Measurements from ENCODE around the gene GARIN5B. TPM values are rescaled to one million over a fixed set of nuclear protein-coding genes. Genes with fewer than 3 reads are reported as not detected.

Gene GARIN5B
- 0.13 TPM in 1 of 2 replicates, not detected in the other for total RNA-seq

DNA sequence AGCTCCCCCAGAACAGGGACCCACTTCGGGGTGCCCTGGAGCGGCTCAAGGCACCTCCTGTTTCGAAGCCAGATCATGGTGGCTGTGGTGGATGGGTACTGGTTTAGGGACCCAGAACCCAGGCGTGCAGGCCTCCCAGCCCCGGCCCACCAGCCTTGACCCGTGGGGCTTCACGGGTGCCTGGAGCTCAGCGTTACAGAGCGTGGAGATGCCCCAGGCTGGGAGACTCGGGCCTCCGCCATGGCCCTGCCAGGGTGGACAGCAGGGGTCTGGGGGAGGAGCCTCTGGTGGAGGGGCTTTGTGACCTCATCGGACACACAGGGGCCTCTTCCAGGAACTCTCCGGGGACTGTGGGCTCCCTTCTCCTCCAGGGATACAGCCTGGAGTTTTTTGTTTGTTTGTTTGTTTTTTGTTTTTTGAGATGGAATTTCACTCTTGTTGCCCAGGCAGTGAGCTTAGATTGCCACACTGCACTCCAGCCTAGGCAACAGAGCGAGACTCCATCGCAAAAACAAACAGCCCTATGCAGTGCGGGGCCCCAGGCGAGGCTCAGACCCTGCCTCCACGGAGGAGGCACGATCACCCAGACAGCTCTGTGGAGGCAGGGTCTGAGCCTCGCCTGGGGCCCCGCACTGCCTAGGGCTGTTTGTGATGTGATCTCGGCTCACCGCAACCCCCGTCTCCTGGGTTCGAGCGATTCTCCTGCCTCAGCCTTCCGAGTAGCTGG lies at the start of gene GARIN5B:
TSS of gene GARIN5B (minus strand) at position 271 of the 727 bp plus-strand sequence. CDS start at position 77, 194 bp downstream.

DNA sequence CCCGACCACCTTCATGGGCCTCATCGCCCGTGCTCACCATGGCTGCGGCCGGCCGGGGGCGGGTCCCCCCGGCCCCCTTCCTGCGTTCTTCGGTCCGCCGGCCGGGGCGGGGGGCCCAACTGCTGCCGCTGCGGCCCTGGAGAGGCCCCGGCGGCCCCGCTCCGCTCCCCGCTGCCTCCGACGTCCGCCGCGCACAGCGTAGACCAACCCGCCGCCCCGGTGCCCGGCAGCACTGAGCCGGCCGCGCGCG lies 44.4 kb upstream of the GARIN5B start, which contains the start of gene UBE2S:
TSS of gene UBE2S (minus strand) at position 239 of the 250 bp plus-strand sequence. CDS start at position 40, 199 bp downstream.

DNA sequence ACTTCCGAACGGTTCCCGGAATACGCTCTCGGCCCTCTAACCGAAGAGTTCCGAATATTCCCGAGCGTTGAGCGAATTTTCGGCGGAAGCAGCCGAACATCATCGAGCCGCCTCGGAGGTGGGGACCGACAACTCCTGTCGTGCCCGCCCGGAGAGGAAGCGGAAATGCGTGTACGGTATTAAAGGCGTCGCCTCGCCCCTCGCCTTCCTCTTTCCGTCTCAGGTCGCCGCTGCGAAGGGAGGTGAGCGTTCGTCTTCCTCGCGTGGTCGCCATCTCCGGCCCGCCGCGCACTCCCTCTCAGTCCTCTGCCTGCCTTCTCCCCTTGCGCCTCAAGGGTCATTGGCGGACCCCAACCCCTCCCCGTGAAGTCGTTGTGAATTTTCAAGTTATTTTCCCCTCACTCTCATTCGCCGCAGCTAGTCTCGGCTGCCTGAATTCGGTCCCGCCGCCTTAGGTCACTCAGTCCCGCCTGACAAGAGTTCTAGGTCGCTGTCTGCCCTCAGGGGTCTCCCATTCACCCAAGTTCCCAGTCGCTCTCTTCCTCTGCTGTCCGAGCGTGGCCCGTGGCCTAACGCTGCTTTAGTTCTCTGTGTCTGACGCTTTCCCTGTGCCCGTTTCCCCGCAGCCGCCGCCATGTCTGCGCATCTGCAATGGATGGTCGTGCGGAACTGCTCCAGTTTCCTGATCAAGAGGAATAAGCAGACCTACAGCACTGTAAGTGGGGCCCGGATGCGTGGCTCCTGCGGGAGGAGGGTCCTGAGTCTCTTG lies 22.8 kb upstream of the GARIN5B start, which contains the start of gene RPL28:
TSS of gene RPL28 (plus strand) at position 209 of the 769 bp plus-strand sequence. CDS start at position 635, 426 bp downstream.

DNA sequence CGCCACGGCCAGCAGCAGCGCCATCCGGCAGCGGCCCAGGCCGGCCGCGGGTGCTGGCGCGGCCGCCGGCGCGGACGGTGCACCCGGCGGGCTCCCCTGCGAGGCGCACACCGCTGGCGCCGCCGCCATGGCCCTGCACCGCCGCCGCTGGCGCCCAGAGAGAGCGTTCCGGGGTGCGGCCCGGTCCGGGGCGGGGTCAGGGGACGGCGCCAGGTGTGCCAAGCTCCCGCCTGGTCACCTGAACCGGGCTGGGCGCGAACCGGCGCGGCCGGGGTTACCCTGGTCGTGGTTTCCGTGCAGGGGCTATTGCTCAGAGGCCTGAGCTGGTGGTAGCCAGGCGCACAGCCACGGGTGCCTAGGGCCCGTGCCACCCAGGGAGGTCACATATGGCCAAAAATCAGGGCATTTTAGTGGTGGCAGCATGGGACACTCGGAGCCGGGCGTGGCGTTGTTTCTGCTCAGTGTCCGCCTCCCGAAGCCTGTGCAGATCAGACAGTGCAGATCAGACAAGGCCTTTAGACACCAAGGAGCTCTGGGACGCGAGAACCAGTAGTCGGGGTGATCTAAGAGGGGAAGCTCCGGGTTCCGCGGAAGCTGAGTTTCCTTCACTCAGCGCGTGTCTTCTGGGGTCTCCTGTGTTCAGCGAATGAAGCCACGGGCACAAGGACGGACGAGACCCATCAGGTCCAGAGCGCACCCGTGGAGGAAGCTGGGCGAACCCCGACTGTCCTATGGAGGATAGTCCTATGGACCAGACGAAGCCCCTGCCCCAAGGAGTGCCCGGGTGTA lies 21.3 kb upstream of the GARIN5B start, which contains the start of gene TMEM238:
TSS of gene TMEM238 (minus strand) at position 162 of the 789 bp plus-strand sequence. CDS start at position 129, 33 bp downstream.

DNA sequence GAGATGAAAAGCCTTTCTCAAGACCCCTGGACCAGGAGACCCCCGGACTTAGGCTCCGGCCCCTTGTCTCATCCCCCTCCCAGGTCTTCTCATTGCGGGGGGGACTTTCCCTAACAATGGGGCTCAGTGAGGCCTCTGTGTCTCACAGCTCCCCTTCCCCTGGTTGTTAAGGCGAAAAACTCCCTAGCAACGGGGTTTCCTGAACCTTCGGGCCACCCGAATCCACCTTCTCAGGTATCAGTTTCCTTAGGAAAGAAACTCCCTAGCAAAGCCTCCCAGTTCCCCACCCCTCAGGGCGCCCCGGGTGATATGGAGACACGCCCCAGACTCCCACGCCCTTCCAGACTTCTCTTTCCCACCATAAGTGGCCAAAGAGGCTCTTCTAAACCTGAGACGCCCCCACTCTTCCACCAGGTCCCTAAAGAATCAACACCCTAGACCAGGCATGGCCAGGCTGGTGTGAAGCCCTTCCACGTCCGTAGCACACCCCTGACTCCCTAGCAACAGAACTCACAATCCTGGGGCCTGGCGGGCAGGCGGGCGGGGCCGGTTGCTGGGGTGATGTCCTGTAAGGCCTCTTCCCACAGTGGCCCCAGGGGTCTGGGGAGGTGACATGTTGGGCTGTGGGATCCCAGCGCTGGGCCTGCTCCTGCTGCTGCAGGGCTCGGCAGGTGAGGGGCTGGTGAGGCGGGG lies 13.3 kb upstream of the GARIN5B start, which contains the start of gene TMEM190:
TSS of gene TMEM190 (plus strand) at position 586 of the 693 bp plus-strand sequence. CDS start at position 614, 28 bp downstream.

DNA sequence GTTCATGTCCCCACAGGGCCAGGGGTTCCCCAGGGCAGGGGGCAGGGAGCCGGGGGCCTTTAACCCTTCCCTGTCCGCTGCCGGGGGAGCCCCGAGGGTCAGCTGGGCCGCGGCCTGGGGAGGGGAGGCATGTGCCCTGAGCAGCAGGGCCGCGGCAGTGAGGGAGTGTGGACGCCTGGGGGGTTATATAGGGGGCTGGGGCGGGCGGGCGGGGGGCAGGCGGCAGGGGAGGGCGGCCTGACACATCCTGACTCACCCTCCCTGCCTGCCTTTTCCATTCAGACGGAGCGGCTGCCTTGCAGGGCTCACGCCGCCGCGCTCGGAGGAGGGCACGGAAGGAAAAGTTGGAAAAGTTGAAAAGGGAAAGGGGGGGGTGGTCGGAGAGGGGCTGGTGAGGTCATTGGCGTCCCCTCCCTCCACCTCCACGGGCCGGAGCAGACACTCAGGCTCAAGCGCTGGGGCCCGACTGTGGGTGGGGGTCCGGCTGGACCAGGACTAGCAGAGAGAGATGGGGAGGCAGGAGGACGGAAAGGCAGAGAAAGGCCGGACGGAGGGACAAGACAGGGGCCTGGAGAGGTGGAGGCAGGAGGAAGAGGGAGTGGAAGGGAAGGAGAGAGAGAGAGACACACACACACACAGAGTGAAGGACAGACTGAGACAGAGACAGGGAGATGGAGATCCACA lies 7.4 kb upstream of the GARIN5B start, which contains the start of gene IL11:
TSS of gene IL11 (minus strand) at position 159 of the 684 bp plus-strand sequence. CDS start at position 6, 153 bp downstream.

GRCh38 chr19:55354698-55355212 lies 8.3 kb downstream of the GARIN5B start, which contains the start of gene COX6B2:
Gene COX6B2, minus strand, starts transcription at chr19:55354719. Its CDS starts 198 bp downstream, at chr19:55354521.

DNA sequence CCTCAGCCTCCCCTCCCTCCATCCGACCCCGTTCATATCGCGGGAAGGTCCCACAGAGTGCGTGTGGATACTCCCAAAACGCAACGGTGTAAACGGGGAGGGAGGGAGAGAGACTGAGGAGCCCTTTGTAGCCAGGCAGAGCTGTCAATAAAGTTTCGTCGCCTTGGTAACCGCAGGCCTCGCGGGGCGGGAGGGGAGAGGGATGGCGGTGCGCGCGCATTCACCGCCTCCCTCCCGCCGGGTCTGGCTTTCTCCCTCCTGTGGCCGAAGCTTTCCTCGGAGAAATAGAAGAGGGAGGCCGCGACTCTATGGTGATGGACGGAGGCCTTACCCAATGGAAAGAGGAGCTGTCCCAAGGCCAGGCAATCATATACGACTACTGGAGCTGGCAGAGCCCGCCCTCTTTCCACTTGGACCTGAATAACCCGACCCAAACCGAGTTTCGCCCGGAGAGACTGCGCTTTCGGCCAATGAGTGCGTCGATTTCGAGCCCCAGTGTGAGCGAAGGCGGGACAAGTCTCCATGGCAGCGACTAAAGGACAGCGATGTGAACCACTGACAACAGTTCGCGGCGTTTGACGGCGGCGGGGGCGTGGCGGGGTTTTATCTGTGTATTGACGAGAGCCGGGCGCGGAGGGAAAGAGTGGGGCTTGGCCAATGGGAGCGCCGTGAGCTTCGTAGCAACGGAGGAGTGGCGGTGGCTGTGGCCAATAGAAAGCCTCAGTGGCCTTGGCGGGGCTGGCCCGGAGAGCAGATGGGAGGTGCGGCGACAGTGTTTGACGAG lies 23.8 kb downstream of the GARIN5B start, which contains the start of gene KMT5C:
TSS of gene KMT5C (plus strand) at position 772 of the 784 bp plus-strand sequence. CDS start 2,061 bp downstream, outside the sequence.

DNA sequence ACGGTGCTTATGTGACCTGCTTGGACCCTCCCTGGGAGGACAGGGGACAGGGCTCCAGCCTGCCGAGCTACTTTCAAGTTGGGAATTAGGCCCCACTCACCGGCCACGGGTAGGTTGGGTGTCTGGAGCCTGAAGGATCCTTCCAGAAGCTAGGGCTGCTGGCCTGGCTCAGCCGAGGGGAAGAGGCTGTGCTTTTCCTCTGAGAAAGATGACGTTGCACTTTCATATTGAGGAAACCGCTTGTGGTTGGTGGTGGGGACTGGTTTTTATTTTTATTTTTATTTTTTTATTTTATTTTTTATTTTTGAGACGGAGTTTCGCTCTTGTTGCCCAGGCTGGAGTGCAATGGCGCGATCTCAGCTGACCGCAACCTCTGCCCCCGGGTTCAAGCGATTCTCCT lies 37.9 kb downstream of the GARIN5B start, which contains the start of gene TMEM150B:
TSS of gene TMEM150B (minus strand) at position 170 of the 400 bp plus-strand sequence. CDS start 4,305 bp downstream, outside the sequence.

Other genes with a start within 250 kb of the GARIN5B start
- 65.5 and 69.6 TPM in 2 replicates for gene PPP1R12C, start 245.6 kb downstream of the GARIN5B start, total RNA-seq
- 0.65 and 5.2 TPM in 2 replicates for gene TNNT1, start 214.1 kb downstream of the GARIN5B start, total RNA-seq
- gene TNNI3, start 205.5 kb downstream of the GARIN5B start, total RNA-seq, result 1.9 TPM in 1 of 2 replicates, not detected in the other
- gene DNAAF3, start 196.6 kb downstream of the GARIN5B start, total RNA-seq, result 0.65 and 6.7 TPM in 2 replicates
- gene SYT5, start 183.0 kb downstream of the GARIN5B start, total RNA-seq, result 0.38 TPM in 1 of 2 replicates, not detected in the other
- gene PTPRH, start 153.8 kb downstream of the GARIN5B start, total RNA-seq, result 0.81 and 3.7 TPM in 2 replicates
- gene TMEM86B, start 134.5 kb downstream of the GARIN5B start, total RNA-seq, result 2.4 TPM in 2 replicates
- gene PPP6R1, start 104.2 kb downstream of the GARIN5B start, total RNA-seq, result 56.5 and 70.4 TPM in 2 replicates
- 45.9 and 63.2 TPM in 2 replicates for gene HSPBP1, start 83.2 kb downstream of the GARIN5B start, total RNA-seq
- 5.7 and 7.8 TPM in 2 replicates for gene BRSK1, start 79.3 kb downstream of the GARIN5B start, total RNA-seq
- gene TMEM150B, start 37.9 kb downstream of the GARIN5B start, total RNA-seq, result not detected in 2 replicates
- gene KMT5C, start 23.4 kb downstream of the GARIN5B start, total RNA-seq, result 9.9 and 14.8 TPM in 2 replicates
- 1.0 TPM in 1 of 2 replicates, not detected in the other for gene COX6B2, start 8.5 kb downstream of the GARIN5B start, total RNA-seq
- gene IL11, start 7.2 kb upstream of the GARIN5B start, total RNA-seq, result 3.3 and 25.3 TPM in 2 replicates
- 1.8 TPM in 1 of 2 replicates, not detected in the other for gene TMEM190, start 13.6 kb upstream of the GARIN5B start, total RNA-seq
- 1.5 and 3.3 TPM in 2 replicates for gene TMEM238, start 21.0 kb upstream of the GARIN5B start, total RNA-seq
- 446 and 474 TPM in 2 replicates for gene RPL28, start 22.7 kb upstream of the GARIN5B start, total RNA-seq
- 61.7 and 400 TPM in 2 replicates for gene UBE2S, start 44.5 kb upstream of the GARIN5B start, total RNA-seq
- under 0.01 TPM in 1 of 2 replicates, not detected in the other for gene SHISA7, start 80.0 kb upstream of the GARIN5B start, total RNA-seq
- 102 and 133 TPM in 2 replicates for gene ISOC2, start 98.4 kb upstream of the GARIN5B start, total RNA-seq
- gene C19orf85, start 101.5 kb upstream of the GARIN5B start, total RNA-seq, result not detected in 2 replicates
- 8.8 and 19.0 TPM in 2 replicates for gene ZNF628, start 113.4 kb upstream of the GARIN5B start, total RNA-seq
- 27.2 and 76.3 TPM in 2 replicates for gene NAT14, start 121.9 kb upstream of the GARIN5B start, total RNA-seq
- gene SSC5D, start 125.2 kb upstream of the GARIN5B start, total RNA-seq, result 0.81 and 34.0 TPM in 2 replicates
- gene SBK2, start 173.9 kb upstream of the GARIN5B start, total RNA-seq, result 2.4 and 7.9 TPM in 2 replicates
- gene SBK3, start 182.3 kb upstream of the GARIN5B start, total RNA-seq, result 0.13 and 0.16 TPM in 2 replicates
- 10.8 and 25.7 TPM in 2 replicates for gene ZNF579, start 217.6 kb upstream of the GARIN5B start, total RNA-seq
- 6.0 and 8.5 TPM in 2 replicates for gene FIZ1, start 236.3 kb upstream of the GARIN5B start, total RNA-seq
- gene ZNF524, start 237.0 kb upstream of the GARIN5B start, total RNA-seq, result 18.4 and 25.5 TPM in 2 replicates
- gene ZNF865, start 242.4 kb upstream of the GARIN5B start, total RNA-seq, result 4.6 and 12.7 TPM in 2 replicates

Data from mesangial cell (primary cell).